ENCODE results near the gene KDSR. TPM values are rescaled to one million over a fixed set of nuclear protein-coding genes. Genes with fewer than 3 reads are reported as not detected.

KDSR gene
- total RNA-seq, 1 donor from 2014 or later: 52.8 TPM

DNA sequence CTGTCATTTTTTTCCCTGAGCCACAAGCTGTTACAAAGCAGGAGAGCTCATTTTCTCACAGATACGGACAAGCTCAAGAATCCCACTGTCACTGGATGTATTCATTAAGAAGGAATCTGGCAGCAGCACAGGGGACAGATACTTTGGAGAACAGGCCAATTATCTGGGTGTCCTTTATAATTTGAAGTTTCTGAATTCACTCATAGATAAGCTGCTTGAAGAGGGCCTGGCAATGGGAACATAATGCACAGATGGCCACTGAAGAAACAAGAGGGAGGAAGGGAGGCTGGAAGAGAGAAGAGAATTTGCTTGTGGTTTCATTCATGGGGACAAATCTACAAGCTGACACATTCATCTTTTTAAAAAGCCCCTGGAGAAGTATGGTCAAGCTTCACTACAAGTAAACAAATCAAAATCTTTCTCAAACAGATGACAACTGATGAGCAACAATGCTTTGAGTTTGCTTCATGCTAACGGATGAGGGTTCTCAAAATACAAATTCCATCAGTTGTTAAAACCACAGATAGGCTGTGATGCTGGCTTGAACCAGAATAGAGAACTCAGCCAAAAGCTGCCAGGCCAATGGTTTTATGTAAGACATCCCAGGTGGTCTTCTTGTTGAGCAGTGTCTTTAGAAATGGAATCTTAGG, 59.3 kb downstream of the KDSR start:
- TF ChIP-seq, protein P1, sequence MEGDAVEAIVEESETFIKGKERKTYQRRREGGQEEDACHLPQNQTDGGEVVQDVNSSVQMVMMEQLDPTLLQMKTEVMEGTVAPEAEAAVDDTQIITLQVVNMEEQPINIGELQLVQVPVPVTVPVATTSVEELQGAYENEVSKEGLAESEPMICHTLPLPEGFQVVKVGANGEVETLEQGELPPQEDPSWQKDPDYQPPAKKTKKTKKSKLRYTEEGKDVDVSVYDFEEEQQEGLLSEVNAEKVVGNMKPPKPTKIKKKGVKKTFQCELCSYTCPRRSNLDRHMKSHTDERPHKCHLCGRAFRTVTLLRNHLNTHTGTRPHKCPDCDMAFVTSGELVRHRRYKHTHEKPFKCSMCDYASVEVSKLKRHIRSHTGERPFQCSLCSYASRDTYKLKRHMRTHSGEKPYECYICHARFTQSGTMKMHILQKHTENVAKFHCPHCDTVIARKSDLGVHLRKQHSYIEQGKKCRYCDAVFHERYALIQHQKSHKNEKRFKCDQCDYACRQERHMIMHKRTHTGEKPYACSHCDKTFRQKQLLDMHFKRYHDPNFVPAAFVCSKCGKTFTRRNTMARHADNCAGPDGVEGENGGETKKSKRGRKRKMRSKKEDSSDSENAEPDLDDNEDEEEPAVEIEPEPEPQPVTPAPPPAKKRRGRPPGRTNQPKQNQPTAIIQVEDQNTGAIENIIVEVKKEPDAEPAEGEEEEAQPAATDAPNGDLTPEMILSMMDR (IDR thresholded peaks at IDR 0.05; ENCODE audit: unreplicated experiment): no peak
- H3K4me3 Mint-ChIP-seq: no peak overlapping the region
- H3K4me1 Mint-ChIP-seq: peaks cover 30% of the 10 kb centered on the region
- no peaks in the 10 kb centered on the region for H3K9me3 Mint-ChIP-seq
- H3K27ac Mint-ChIP-seq: no peak overlapping the region
- H3K27me3 Mint-ChIP-seq (ENCODE audit: low read depth): no peaks in the 10 kb centered on the region
- DNase-seq (ENCODE audit: low spot score in 2 of 2, unreplicated experiment in 2 of 2): no peak
- no peaks in the 10 kb centered on the region for H3K36me3 Mint-ChIP-seq

DNA sequence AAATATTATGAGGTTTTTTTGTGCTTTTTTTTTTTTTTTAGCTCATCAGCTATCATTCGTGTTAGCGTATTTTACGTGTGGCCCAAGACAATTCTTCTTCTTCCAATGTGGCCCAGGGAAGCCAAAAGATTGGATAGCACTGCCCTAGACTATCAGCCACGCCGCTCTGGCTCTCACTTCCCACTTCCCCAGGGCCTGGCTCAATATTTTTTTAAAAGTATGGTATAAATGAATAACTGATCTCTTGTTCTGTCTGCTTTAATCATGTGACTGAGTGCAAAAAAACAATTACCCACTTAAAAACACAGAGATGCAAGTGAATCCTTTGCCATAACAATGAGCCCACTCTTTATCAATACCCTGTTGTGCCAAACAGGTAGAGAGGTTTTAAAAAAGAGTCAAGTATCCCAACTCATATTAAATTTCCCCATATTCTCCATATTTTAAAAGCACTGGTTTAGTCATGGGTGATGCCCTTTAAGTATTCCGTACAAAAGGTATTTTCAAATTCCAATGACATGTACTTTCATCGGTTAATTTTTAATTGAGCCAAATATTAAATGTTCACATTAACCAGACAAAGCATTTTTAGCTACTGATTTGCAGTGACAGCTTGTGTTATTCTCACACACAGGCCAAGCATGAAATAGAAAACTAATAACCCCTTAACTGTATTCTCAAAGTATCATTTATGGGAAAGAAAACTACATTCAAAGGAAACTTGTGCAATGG, 60.0 kb downstream of the KDSR start:
- TF ChIP-seq, protein P1 (IDR thresholded peaks at IDR 0.05; ENCODE audit: unreplicated experiment): no peak
- H3K27me3 Mint-ChIP-seq (ENCODE audit: low read depth): no peaks in the 10 kb centered on the region
- peaks cover 27% of the 10 kb centered on the region for H3K4me1 Mint-ChIP-seq
- H3K4me3 Mint-ChIP-seq: no peak overlapping the region
- no peaks in the 10 kb centered on the region for H3K36me3 Mint-ChIP-seq
- H3K27ac Mint-ChIP-seq: no peak overlapping the region
- H3K9me3 Mint-ChIP-seq: no peaks in the 10 kb centered on the region
- no peak for DNase-seq (ENCODE audit: low spot score in 2 of 2, unreplicated experiment in 2 of 2)

DNA sequence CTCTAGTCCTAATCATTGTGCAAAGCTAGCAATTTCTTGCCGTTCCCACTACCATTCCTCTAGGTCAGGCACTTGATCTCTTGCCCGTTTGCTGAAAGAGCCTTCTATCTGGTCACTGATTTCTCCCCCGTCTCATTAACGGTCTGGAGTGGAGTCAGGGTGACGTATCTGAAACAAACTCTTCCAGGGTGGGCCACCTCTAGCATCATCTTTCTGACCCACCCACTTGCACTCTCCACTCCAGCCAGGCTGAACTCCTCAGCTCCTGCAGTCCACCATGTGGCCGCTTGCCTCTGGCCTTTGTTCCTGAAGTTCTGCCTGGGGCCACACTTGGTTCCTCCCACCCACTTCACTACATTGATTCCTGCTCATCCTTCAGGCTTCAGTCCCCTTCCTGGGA, 60.8 kb downstream of the KDSR start:
- Mint-ChIP-seq H3K9me3 (no peaks in the 10 kb centered on the region), H3K4me3 (no peak overlapping the region), H3K27me3 (ENCODE audit: low read depth) (no peaks in the 10 kb centered on the region), H3K27ac (no peak overlapping the region), H3K36me3 (peaks cover 4% of the 10 kb centered on the region), H3K4me1 (peaks cover 21% of the 10 kb centered on the region)
- TF ChIP-seq, protein P1 (IDR thresholded peaks at IDR 0.05; ENCODE audit: unreplicated experiment): no peak
- no peak for DNase-seq (ENCODE audit: low spot score in 2 of 2, unreplicated experiment in 2 of 2)

DNA sequence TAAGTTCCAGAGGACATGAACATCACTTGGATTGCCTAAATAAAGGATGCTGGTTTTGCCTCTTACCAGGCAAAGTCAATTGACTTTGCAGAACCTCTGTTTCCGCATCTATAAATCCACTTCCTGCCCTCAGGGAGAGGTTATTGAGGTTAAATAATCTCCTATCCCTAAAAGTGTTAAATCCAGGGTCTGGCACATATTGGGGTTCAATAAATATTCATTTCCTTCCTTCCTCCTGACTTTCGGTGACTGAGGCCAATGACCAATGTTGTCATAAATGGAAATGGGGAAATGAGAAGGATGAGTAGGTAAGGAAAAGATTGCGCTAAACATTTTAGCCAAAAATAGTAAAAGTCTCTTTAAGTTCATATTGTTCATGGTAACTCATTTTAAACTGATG, 63.5 kb downstream of the KDSR start:
- peaks cover 13% of the 10 kb centered on the region for H3K4me1 Mint-ChIP-seq
- H3K36me3 Mint-ChIP-seq: peaks cover 4% of the 10 kb centered on the region
- DNase-seq (ENCODE audit: low spot score in 2 of 2, unreplicated experiment in 2 of 2): no peak
- H3K4me3 Mint-ChIP-seq: no peak overlapping the region
- no peak overlapping the region for H3K27ac Mint-ChIP-seq
- no peaks in the 10 kb centered on the region for H3K27me3 Mint-ChIP-seq (ENCODE audit: low read depth)
- H3K9me3 Mint-ChIP-seq: no peaks in the 10 kb centered on the region
- TF ChIP-seq, protein P1 (IDR thresholded peaks at IDR 0.05; ENCODE audit: unreplicated experiment): no peak

DNA sequence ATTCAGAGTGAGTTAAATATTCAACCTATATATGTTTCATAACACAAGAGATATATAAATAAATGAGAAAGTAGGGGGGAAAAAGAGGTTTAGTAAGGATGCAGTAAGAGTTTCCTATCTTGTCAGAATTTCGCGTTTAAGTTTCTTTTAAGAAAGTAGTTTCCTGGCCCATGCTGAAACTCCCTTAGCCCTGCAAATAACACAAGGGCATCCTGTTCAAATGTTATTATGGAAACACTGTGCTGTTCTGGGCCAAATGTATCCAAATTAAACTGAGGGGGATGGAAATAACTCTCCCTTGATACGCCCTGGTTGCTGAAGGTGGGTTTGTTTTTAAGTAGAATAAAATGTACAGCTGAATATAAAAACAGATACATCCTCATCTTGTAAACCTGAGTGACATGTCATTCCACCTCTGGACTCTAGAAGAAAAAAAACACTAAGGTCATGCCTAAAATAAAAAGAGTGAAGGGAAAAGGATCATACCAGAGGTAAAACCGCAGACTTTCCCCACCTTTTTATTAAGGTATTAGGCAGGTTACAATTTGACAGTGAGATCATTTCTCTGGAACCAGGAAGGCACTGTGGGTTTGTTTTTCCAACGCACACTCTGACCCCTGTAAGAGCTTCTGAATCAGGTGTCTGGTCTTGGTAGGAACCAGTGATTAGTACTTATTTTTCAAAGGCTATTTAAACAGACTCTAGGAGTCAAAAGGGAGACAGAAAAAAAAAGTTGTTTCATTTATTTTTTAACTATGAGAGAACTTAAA, 64.2 kb downstream of the KDSR start:
- H3K27ac Mint-ChIP-seq: no peak overlapping the region
- H3K4me1 Mint-ChIP-seq: peaks cover 14% of the 10 kb centered on the region
- DNase-seq (ENCODE audit: low spot score in 2 of 2, unreplicated experiment in 2 of 2): no peak
- peaks cover 4% of the 10 kb centered on the region for H3K36me3 Mint-ChIP-seq
- TF ChIP-seq, protein P1 (IDR thresholded peaks at IDR 0.05; ENCODE audit: unreplicated experiment): no peak
- H3K27me3 Mint-ChIP-seq (ENCODE audit: low read depth): no peaks in the 10 kb centered on the region
- no peak overlapping the region for H3K4me3 Mint-ChIP-seq
- no peaks in the 10 kb centered on the region for H3K9me3 Mint-ChIP-seq

Data from mesothelial cell of epicardium (in vitro differentiated cells).